Keratinocyte (primary cell): ENCODE measurements around the gene SPACA7. TPM values are rescaled to one million over a fixed set of nuclear protein-coding genes. Genes with fewer than 3 reads are reported as not detected.
A peak's percentile ranks its signal among the peaks of the same experiment; 100 is the strongest.

Experiments used
- DNase-seq: peaks from one replicate; pipeline ENCODE4 v3.0.0-alpha.2; 2011; ENCODE audit warnings: low read depth, missing footprints, low spot score
- FAIRE-seq: peaks from 2 replicates; lab custom pipeline; 2011; peaks lifted over from hg19 to GRCh38; lab: Jason Lieb, UNC
- H2AFZ ChIP-seq: 2 replicates; pipeline ENCODE4 v1.6.0; 2012; ENCODE audit warnings: low read length, control low read depth, inconsistent platforms; ENCODE audit not compliant: control insufficient read depth
- H3K27ac ChIP-seq: 2 replicates; pipeline ENCODE4 v1.5.1; 2011; ENCODE audit warnings: low read length; ENCODE audit not compliant: control insufficient read depth, insufficient read depth
- H3K27me3 ChIP-seq: 3 replicates; pipeline ENCODE4 v1.6.0; 2011; ENCODE audit warnings: low read length; ENCODE audit not compliant: control insufficient read depth, insufficient read depth; ENCODE audit errors: extremely low read depth
- H3K36me3 ChIP-seq, 2 experiments: 2 replicates in 1 of 2; 3 replicates in 1 of 2; pipeline ENCODE4 v1.5.1; 2011; ENCODE audit warnings: low read length in 2 of 2, mild to moderate bottlenecking in 1 of 2; ENCODE audit not compliant: control insufficient read depth in 2 of 2, insufficient read depth in 2 of 2; ENCODE audit errors: extremely low read depth in 1 of 2
- H3K4me1 ChIP-seq: 3 replicates; pipeline ENCODE4 v1.5.1; 2011; ENCODE audit warnings: low read length; ENCODE audit not compliant: control insufficient read depth, insufficient read depth; ENCODE audit errors: extremely low read depth
- H3K4me2 ChIP-seq: 3 replicates; pipeline ENCODE4 v1.6.0; 2011; ENCODE audit warnings: low read depth, low read length; ENCODE audit not compliant: control insufficient read depth, insufficient read depth; ENCODE audit errors: extremely low read depth
- H3K4me3 ChIP-seq, 3 experiments: fragments of 200-600 bp in 1 of 3; sonication (generic) in 1 of 3; 2 replicates in 2 of 3; 3 replicates in 1 of 3; pipeline ENCODE4 v1.5.1; 2011 to 2016; ENCODE audit warnings: low read length in 3 of 3, mild to moderate bottlenecking in 3 of 3, control low read depth in 2 of 3, inconsistent platforms in 1 of 3, low read depth in 1 of 3, mixed read lengths in 1 of 3, mixed run types in 1 of 3, moderate library complexity in 1 of 3; ENCODE audit not compliant: control insufficient read depth in 2 of 3, insufficient read depth in 2 of 3; ENCODE audit errors: extremely low read depth in 1 of 3
- H3K79me2 ChIP-seq: 2 replicates; pipeline ENCODE4 v1.6.0; 2012; ENCODE audit warnings: low read length; ENCODE audit not compliant: control insufficient read depth, insufficient read depth
- H3K9ac ChIP-seq: 3 replicates; pipeline ENCODE4 v1.6.0; 2011; ENCODE audit warnings: low read length; ENCODE audit not compliant: control insufficient read depth, insufficient read depth; ENCODE audit errors: extremely low read depth
- H3K9me1 ChIP-seq: 3 replicates; pipeline ENCODE4 v1.6.0; 2011; ENCODE audit warnings: low read length; ENCODE audit not compliant: control insufficient read depth, insufficient read depth; ENCODE audit errors: extremely low read depth
- H3K9me3 ChIP-seq: 2 replicates; pipeline ENCODE4 v1.5.1; 2012; ENCODE audit warnings: low read depth, low read length; ENCODE audit not compliant: control insufficient read depth
- H4K20me1 ChIP-seq: 3 replicates; pipeline ENCODE4 v1.6.0; 2011; ENCODE audit warnings: low read length; ENCODE audit not compliant: control insufficient read depth, insufficient read depth; ENCODE audit errors: extremely low read depth
- EZH2 ChIP-seq: IDR thresholded peaks from one replicate; pipeline ENCODE4 v1.6.1; 2012; ENCODE audit warnings: inconsistent platforms, mild to moderate bottlenecking, low read length, moderate library complexity
- dilution Hi-C: fragments of 300-500 bp; cut with MboI; formaldehyde crosslinking; loops from one replicate; pipeline ENCODE4 v1.7.0; 2020; ENCODE audit warnings: low sequenced_read_pairs; ENCODE audit not compliant: extremely low pct_ligation_motif_present
- polyA plus RNA-seq, 5 experiments: library from polyadenylated mRNA; depleted of rRNA in 3 of 5; stranded (reverse) in 3 of 5; stranded (forward) in 1 of 5; unstranded in 1 of 5; fragments of >200 nt; gene quantifications; 1 replicate in 1 of 5; 2 replicates in 3 of 5; 3 replicates in 1 of 5; pipeline versions ENCODE4 v1.2.1 to v1.2.3, GENCODE V29; 2011 to 2012; ENCODE audit warnings: missing spikeins in 2 of 5, low read depth in 1 of 5, low replicate concordance in 1 of 5
- TF ChIP-seq, protein P1 (sequence below), 3 experiments: IDR thresholded peaks in 1 of 3; conservative IDR thresholded peaks in 1 of 3; optimal IDR thresholded peaks in 1 of 3; 2 replicates in 2 of 3; 3 replicates in 1 of 3; pipeline versions ENCODE3 to v1.5.1; 2011; ENCODE audit warnings: low read length in 3 of 3, mild to moderate bottlenecking in 3 of 3, moderate library complexity in 2 of 3, control low read depth in 1 of 3, inconsistent platforms in 1 of 3; ENCODE audit not compliant: insufficient read depth in 2 of 3; ENCODE audit errors: extremely low read depth in 1 of 3

Gene SPACA7
- polyA plus RNA-seq, 1 donor (not counting 4 experiments of a cell fraction or from before 2014, with no cell fraction given): not detected

DNA sequence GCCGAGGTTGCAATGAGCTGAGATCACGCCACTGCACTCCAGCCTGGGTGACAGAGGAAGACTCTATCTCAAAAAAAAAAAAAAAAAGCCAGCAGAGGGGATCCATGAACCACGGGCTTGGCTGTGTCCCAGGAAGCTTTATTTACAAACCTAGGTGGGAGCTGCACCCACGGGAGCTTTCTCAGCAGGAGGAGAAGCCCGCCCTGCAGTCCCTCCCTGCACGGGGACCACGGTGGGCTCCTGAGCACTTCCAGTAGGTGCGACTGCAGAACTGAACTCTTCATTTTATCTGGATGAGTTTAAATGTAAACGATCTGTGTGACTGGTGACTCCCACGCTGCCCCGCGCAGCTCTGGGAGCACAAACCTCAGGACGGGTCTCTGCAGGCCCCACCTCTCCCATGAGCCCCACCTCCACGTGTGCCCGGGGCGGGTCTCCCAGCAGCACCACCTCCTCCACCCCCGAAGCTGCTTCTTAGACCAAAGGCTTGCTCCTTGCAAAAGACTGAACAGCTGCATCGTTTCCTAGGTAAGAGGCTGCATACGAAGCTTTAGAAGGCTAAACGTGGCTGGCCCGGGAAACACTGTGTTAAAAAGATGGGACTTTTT lies 66.4 kb downstream of the SPACA7 start:
- H3K79me2 ChIP-seq: no peaks in the 10 kb centered on the region
- no peaks in the 10 kb centered on the region for H3K9me1 ChIP-seq
- no peak overlapping the region for H3K27ac ChIP-seq
- H3K4me2 ChIP-seq: no peak overlapping the region
- H3K27me3 ChIP-seq: peaks cover 18% of the 10 kb centered on the region
- dilution Hi-C loops: no loop called here
- H2AFZ ChIP-seq: no peak overlapping the region
- H3K4me1 ChIP-seq: no peaks in the 10 kb centered on the region
- H4K20me1 ChIP-seq: no peaks in the 10 kb centered on the region
- FAIRE-seq: no peak
- H3K36me3 ChIP-seq: no peaks in the 10 kb centered on the region
- no peak for TF ChIP-seq EZH2
- TF ChIP-seq, protein P1, sequence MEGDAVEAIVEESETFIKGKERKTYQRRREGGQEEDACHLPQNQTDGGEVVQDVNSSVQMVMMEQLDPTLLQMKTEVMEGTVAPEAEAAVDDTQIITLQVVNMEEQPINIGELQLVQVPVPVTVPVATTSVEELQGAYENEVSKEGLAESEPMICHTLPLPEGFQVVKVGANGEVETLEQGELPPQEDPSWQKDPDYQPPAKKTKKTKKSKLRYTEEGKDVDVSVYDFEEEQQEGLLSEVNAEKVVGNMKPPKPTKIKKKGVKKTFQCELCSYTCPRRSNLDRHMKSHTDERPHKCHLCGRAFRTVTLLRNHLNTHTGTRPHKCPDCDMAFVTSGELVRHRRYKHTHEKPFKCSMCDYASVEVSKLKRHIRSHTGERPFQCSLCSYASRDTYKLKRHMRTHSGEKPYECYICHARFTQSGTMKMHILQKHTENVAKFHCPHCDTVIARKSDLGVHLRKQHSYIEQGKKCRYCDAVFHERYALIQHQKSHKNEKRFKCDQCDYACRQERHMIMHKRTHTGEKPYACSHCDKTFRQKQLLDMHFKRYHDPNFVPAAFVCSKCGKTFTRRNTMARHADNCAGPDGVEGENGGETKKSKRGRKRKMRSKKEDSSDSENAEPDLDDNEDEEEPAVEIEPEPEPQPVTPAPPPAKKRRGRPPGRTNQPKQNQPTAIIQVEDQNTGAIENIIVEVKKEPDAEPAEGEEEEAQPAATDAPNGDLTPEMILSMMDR (optimal IDR thresholded peaks at IDR 0.05 in 1 of 3, IDR thresholded peaks at IDR 0.05 in 1 of 3, conservative IDR thresholded peaks at IDR 0.05 in 1 of 3; ENCODE audit: extremely low read depth in 1 of 3, insufficient read depth in 2 of 3, low read length in 3 of 3): no peak
- H3K9me3 ChIP-seq: no peaks in the 10 kb centered on the region
- no peak overlapping the region for H3K9ac ChIP-seq
- no peak overlapping the region for H3K4me3 ChIP-seq
- DNase-seq: no peak

DNA sequence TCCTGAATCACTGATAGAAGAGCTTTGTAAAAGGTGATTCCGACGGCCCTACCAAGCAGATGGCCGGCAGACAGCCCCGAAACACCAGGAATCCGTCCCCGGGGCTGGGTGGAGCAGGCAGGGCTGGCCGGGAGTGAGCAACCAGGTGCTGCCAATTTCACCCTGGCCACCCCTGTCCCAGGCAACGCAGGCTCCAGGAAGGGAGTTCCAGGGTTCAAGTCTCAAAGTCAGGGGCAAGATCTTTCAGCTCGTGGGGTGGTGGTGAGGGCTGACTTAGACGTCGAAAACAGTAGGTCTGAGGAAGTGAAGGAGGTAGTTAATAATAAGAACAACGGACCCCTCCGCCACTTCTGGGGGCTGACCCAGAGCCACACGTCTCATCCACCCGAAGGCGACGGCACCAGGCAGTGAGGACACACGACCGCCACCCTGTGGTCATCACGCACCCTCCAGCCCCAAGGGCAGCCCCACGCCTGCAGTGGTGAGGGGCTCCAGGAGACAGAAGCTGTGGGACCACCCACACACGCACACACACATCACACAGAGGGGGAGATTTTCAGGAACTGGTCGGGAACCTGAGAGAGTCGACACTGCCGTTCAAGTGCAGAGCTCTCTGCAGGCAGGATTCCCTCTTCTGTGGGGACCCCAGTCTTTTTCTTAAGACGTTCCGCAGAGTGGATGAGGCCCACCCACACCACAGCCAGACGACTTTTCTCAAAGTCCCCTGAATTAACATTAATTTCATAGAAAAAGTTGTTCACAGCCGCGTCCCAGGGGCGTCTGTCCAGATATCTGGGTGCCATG lies 67.2 kb downstream of the SPACA7 start:
- Histone ChIP-seq H3K4me3 (no peak overlapping the region), H3K36me3 (no peaks in the 10 kb centered on the region), H3K79me2 (no peaks in the 10 kb centered on the region), H2AFZ (no peak overlapping the region), H3K9ac (no peak overlapping the region), H4K20me1 (no peaks in the 10 kb centered on the region), H3K9me3 (no peaks in the 10 kb centered on the region), H3K4me1 (no peaks in the 10 kb centered on the region), H3K27ac (no peak overlapping the region), H3K27me3 (peaks cover 18% of the 10 kb centered on the region), H3K4me2 (no peak overlapping the region), H3K9me1 (no peaks in the 10 kb centered on the region)
- DNase-seq: no peak
- dilution Hi-C loops: no loop called here
- no peak for TF ChIP-seq EZH2
- TF ChIP-seq, protein P1 (optimal IDR thresholded peaks at IDR 0.05 in 1 of 3, IDR thresholded peaks at IDR 0.05 in 1 of 3, conservative IDR thresholded peaks at IDR 0.05 in 1 of 3; ENCODE audit: extremely low read depth in 1 of 3, insufficient read depth in 2 of 3, low read length in 3 of 3): peak in 2 of 3 experiments; percentile 64 to 71
- no peak for FAIRE-seq
